HG03025 (cell line): ENCODE results near the gene IRS1.

Experiments used
- ATAC-seq: cut with Tn5 transposase; IDR thresholded peaks from one replicate; pipeline ENCODE4 v1.9.1; 2021; ENCODE audit warnings: mild to moderate bottlenecking, moderate library complexity; ENCODE audit not compliant: unreplicated experiment, low FRiP score

Gene IRS1

GRCh38 chr2:226793646-226794045, 6.0 kb downstream of the IRS1 start:
- no peak for ATAC-seq

GRCh38 chr2:226792155-226792881, 7.3 kb downstream of the IRS1 start:
- peak; percentile 1 for ATAC-seq

DNA sequence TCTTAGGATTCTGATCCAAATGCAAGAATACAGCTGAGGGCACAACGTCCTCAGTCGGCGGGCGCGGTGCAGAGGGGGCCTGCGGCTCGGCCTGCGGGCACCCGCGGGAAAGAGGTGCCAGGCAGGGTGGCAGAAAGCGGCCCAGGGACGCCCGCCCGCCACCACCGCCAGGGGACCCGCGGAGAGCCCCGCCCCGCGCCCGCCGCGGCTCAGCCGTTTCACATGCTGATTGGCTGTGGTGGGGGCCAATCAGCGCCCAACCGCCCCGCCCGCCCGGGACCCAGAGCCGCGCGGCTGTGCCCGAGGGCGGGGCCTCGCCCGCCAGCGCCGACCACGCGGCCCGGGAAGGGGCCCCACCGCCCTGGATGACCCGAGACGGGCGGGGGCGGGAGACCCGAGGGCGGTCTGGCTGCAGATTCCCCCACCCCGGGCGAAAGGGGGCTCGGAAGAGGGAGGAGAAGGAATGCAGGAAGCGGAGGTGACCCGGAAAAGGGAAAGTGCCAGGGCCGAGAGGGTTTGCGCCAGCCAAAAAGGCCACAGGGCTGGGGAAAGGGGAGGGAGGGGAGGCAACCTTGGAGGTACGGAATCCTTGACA, 8.0 kb downstream of the IRS1 start:
- ATAC-seq, result peak; percentile 98

- ATAC-seq, result peak; percentile 66
These were observed 8.5 kb downstream of the IRS1 start for GRCh38 chr2:226791056-226791486.

DNA sequence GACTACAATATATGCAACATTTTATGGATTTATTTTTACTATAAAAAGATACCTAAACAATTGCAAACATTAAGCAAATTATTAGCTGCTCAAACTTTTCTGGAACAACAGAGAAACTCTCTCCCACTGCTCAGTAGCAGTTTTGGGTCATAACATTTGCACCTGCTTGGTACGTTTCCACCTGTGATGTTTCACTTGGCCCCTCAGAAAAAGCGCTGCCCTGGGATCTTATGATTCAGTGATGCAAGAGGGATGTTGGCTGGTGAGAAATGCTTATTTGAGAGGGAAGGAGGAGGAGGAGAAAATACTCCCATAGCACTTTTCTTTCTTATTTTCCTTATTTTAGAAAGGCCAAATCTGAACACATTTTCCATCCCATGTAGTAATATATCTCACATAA, 9.2 kb downstream of the IRS1 start:
- ATAC-seq, result no peak

DNA sequence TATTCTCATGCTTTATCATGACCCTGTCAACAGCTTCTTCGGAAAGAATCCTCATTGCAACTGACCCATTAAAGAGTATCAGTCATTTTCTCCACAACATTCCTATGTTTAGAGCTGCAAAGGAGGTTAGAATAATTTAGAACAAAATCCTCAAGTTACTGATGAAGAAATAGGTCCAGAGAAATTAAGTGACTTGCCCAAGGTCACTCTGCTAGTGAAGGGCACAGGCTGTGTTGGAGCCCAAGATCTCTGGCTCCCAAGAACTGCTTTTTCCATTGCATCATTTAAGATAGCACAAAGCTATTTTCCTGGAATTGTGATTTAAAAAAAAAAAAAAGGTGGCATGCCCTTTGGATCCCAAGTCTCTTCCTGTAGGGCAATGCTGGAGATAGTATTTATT, 9.6 kb downstream of the IRS1 start:
- ATAC-seq, result no peak

GRCh38 chr2:226788881-226789490, 10.6 kb downstream of the IRS1 start:
- no peak for ATAC-seq

DNA sequence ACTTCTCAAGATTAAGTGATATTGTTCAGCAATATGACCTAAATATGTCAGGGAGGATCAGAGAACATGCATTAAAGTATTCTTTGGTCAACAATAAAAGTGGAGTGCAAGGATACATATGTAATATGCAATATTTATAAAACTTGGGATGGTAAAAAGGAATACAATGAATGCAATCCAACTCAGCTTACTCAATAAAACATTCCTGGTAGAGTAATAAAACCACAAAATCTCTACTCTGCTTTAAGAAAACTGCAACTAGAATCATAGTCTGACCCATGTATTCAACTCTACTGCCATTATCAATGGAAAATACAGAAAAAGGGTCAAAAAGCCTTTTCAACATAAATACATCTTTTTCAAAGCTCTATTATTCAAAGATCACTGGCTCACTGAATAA, 11.6 kb downstream of the IRS1 start:
- no peak for ATAC-seq

DNA sequence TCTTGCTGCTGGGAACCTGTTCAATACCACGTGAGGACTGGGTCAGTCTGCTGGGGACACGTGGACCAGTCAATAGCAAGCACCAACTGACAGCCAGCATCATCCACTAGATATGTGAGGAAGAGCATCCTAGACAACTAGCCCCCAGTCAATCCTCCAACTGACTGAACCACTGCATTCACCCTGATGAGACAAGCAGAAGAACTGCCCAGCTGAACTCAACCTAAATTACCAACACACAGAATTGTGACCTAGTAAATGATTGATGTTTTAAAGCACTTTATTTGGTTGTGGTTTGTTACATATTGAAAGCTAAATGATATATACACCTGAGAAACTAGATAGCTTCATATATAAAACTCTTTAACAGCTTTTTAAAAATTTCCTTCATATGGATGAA, 15.7 kb downstream of the IRS1 start:
- no peak for ATAC-seq

GRCh38 chr2:226782092-226782713, 17.4 kb downstream of the IRS1 start:
- no peak for ATAC-seq

- no peak for ATAC-seq
These were observed 19.2 kb downstream of the IRS1 start for GRCh38 chr2:226780431-226780830.

- no peak for ATAC-seq
These were observed 22.0 kb downstream of the IRS1 start for GRCh38 chr2:226777611-226778010.

GRCh38 chr2:226776104-226776503, 23.5 kb downstream of the IRS1 start:
- no peak for ATAC-seq

DNA sequence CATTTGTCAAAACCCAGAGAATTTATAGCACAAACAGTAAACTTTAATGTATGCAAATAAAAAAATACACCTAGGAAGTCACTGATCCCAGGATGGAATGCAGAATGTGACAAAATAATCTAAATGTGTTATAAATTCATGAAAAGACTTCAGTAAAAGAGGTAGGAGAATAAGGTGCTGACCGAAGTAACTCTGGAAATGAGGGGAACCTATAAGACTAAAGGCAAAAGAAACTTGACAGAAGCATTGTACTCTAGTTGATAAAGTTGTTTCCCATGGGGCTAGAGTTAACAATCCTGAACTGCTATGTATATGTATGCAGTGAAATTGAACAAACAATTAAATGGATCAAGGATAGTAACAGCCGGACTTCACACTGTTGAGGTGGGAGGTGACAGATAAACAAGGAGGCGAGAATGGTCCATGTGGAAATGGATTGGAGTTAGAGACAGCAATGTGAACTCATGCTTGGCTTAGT, 24.5 kb downstream of the IRS1 start:
- ATAC-seq, result no peak

- ATAC-seq, result peak; percentile 22
These were observed 26.3 kb downstream of the IRS1 start for GRCh38 chr2:226773291-226773690.

DNA sequence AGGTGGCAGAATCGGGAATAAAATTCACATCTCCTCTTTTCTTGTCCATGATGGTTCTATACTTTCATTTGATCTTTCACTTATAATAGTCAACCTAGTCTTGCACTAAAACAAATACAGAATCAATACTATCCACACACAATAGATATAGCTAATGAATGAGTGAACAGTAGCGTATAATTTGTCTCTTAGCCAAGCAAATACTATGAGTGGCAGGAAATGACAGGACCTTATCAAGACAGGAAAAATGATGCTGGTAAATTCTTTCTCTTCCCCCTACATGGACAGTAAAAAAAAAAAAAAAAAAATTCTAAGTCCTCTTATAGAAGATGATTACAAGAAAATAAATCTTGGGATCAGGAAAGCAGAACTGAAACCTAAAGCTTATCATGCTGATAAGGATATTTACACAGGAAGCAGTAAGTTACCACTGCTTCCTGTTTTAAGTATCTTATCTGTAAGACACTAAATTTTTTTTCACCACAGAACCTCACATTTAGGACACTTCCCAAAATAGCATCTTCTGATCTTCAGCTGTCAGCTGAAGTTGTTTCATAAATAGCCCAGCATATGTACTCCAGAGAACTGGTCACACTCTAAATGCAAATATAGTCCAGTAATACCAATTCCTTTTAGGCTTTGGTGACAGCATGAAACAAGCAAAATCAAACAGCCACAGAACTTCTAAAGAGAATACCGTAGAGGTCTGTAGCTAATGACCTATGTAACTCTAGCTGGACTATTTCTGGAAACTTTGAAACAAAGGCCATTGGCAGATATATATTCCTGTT, 27.0 kb downstream of the IRS1 start:
- ATAC-seq, result peak; percentile 99

DNA sequence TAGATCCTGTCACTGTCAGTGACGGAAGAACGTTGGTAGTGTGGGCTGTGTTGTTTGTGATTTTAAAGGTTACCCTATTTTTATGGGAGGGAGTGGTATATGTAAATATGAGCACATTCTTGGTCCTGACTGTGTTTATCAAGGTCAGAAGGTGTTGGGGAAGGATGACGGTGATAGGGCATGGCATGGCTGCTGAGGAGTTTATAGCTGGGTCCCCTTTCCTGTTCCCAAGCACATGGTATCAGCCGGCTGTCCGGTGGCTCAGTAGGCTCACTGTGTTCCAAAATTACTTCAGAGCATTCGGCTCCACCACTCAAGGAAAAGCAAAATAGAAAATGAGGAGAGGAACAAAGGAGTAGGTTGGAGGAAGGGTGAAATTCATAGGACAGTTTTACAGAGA, 28.6 kb downstream of the IRS1 start:
- no peak for ATAC-seq

DNA sequence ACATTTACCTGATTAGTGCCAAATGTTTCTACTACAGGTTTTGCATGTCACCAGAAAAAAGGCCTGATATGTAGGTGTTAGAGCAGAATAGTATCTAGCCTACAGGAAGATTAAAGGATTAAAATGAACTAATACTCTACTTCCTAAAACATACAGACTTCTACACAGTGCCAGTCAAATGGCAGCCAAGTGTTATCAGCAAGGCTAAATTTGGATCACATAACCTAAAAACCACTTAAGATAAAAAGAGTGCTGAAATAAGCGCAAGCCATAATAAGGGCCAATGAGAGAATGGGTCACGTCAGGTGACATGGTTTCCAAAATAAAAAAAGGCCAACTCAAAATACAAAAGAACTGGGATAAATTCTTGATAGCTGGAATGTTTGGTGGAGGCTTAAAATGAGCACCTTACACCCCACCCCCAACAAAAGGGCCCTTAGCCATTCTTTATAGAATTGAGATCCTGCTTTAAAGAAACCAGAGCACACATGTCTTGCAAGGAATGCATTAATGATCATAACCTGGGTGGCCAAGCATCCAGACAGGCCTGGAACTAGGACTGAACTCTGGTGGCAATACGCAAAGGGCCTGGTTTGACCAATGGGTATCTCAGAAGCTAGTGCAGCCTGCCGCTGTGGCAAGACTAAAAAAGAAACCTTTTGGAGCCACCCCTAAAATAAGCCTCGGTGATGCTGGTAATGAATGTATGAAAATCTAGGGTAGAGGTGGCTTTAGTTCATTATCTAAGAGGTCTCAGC, 32.4 kb downstream of the IRS1 start:
- ATAC-seq, result no peak

GRCh38 chr2:226766352-226767055, 33.1 kb downstream of the IRS1 start:
- no peak for ATAC-seq
